OCI-LY1 (cell line): ENCODE results near the gene SAT1.

Experiments
- CTCF ChIP-seq: fragments of 200-600 bp; sonication (generic), shearing (Covaris generic); IDR thresholded peaks from 2 replicates; pipeline ENCODE4 v1.5.1; 2017; ENCODE audit warnings: mild to moderate bottlenecking, antibody characterized with exemption, low read length, moderate library complexity, mixed read lengths
- EZH2 ChIP-seq: fragments of 200-600 bp; sonication (generic), shearing (Covaris generic); IDR thresholded peaks from 2 replicates; pipeline ENCODE4 v1.8.0; 2017; ENCODE audit warnings: borderline replicate concordance, mixed run types, mild to moderate bottlenecking, antibody characterized with exemption, low read length, moderate library complexity, mixed read lengths

GRCh38 chrX:23813808-23814207, 30.8 kb downstream of the SAT1 start:
- TF ChIP-seq CTCF, result no peak
- no peak for TF ChIP-seq EZH2
